BLaER1 treated with 17β-estradiol and CSF1 and Interleukin-3, amounts not matched to agents 10 nM and 100 nM (cell line): ENCODE results near the gene COL11A1.
"Not testable (repeated sequence)": the region's sequence is repeated elsewhere in the genome, so short reads cannot be mapped to it uniquely, and the experiment has no call there.

Experiments
- H3K27ac ChIP-seq, 11 experiments: shearing (Covaris generic); formaldehyde crosslinking; 2 replicates each; pipeline ENCODE4 v1.8.1; 2022
- H3K27me3 ChIP-seq, 11 experiments: shearing (Covaris generic); formaldehyde crosslinking; 2 replicates each; pipeline ENCODE4 v1.8.1; 2022
- H3K36me3 ChIP-seq, 11 experiments: shearing (Covaris generic); formaldehyde crosslinking; 2 replicates each; pipeline ENCODE4 v1.8.1; 2022
- H3K4me1 ChIP-seq, 10 experiments: shearing (Covaris generic); formaldehyde crosslinking; 2 replicates each; pipeline ENCODE4 v1.8.1; 2022
- H3K4me2 ChIP-seq, 11 experiments: shearing (Covaris generic); formaldehyde crosslinking; 2 replicates each; pipeline ENCODE4 v1.8.1; 2022
- H3K4me3 ChIP-seq, 10 experiments: shearing (Covaris generic); formaldehyde crosslinking; 2 replicates each; pipeline ENCODE4 v1.8.1; 2022
- H3K9ac ChIP-seq, 11 experiments: shearing (Covaris generic); formaldehyde crosslinking; 2 replicates each; pipeline ENCODE4 v1.8.1; 2022
- H3K9me3 ChIP-seq, 11 experiments: shearing (Covaris generic); formaldehyde crosslinking; replicated peaks in 1 of 11; 2 replicates each; pipeline ENCODE4 v1.8.1; 2022
- H4K20me1 ChIP-seq, 11 experiments: shearing (Covaris generic); formaldehyde crosslinking; 2 replicates each; pipeline ENCODE4 v1.8.1; 2022
- Cebpa-rat ChIP-seq, 11 experiments: shearing (Covaris generic); IDR thresholded peaks; 2 replicates each; pipeline ENCODE4 v1.8.1; 2022

Gene COL11A1

GRCh38 chr1:103101399-103101798 is 6.9 kb downstream of the COL11A1 start:
- Histone ChIP-seq H3K4me3 (no peak overlapping the region), H3K27ac (no peak overlapping the region), H3K27me3 (no peaks in the 10 kb centered on the region; a peak in 1 of 22 replicates), H4K20me1 (no peaks in the 10 kb centered on the region), H3K4me1 (no peaks in the 10 kb centered on the region), H3K36me3 (no peaks in the 10 kb centered on the region), H3K9me3 (no peaks in the 10 kb centered on the region), H3K4me2 (no peak overlapping the region), H3K9ac (no peak overlapping the region)
- TF ChIP-seq Cebpa-rat (IDR thresholded peaks at IDR 0.05): no peak

- H3K27me3 ChIP-seq: no peaks in the 10 kb centered on the region
- TF ChIP-seq Cebpa-rat (IDR thresholded peaks at IDR 0.05): no peak
- no peaks in the 10 kb centered on the region for H3K9me3 ChIP-seq
- H3K9ac ChIP-seq: no peak overlapping the region
- H3K4me1 ChIP-seq: no peaks in the 10 kb centered on the region
- no peaks in the 10 kb centered on the region for H3K36me3 ChIP-seq
- H3K4me2 ChIP-seq: no peak overlapping the region
- H4K20me1 ChIP-seq: no peaks in the 10 kb centered on the region
- H3K27ac ChIP-seq: no peak overlapping the region
- H3K4me3 ChIP-seq: no peak overlapping the region
Observed at GRCh38 chr1:103089221-103089620, 19.1 kb downstream of the COL11A1 start.

DNA sequence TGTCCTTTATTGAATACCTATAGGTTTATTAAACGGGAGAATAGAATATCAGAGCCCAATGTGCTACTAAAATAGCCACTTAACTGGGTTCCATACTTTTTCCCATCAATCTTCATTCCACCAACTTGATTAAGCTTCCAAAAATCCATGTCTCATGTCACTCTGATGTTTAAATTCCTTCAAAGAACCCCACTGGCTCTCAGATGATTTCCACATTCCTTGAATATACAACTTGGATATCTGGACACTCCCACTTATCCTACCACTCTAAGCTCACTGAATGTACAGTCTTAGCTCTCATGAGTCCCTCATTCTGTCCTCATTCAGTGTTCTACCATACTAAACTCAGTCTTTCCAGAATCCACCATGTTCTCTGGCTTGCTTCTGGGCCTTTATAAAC is 21.1 kb downstream of the COL11A1 start:
- H3K27me3 ChIP-seq: no peaks in the 10 kb centered on the region
- H4K20me1 ChIP-seq: no peaks in the 10 kb centered on the region
- H3K4me1 ChIP-seq: no peaks in the 10 kb centered on the region
- H3K4me3 ChIP-seq: no peak overlapping the region
- H3K9ac ChIP-seq: no peak overlapping the region
- no peaks in the 10 kb centered on the region for H3K9me3 ChIP-seq
- no peak overlapping the region for H3K27ac ChIP-seq
- H3K4me2 ChIP-seq: no peak overlapping the region
- TF ChIP-seq Cebpa-rat (IDR thresholded peaks at IDR 0.05): no peak
- no peaks in the 10 kb centered on the region for H3K36me3 ChIP-seq

DNA sequence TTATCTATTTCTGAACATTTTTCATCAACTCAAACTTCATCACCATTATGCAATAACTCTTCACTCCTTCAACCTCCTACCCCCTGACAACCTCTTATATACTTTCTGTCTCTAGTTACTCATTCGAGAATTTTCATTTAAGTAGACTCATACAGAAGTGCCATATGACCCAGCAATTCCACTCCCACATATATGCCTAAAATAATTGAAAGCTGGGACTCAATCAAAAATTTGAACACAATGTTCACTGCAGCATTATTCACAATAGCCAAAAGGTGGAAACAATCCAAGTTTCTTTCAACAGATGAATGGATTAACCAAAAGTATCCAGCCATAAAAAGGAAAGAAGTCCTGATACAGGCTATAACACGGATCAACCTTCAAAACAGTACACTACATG is 24.1 kb downstream of the COL11A1 start:
- no peaks in the 10 kb centered on the region for H3K4me1 ChIP-seq
- H3K4me2 ChIP-seq: no peak overlapping the region
- no peak overlapping the region for H3K4me3 ChIP-seq
- no peak overlapping the region for H3K27ac ChIP-seq
- H3K27me3 ChIP-seq: no peaks in the 10 kb centered on the region
- H4K20me1 ChIP-seq: no peaks in the 10 kb centered on the region
- no peak overlapping the region for H3K9ac ChIP-seq
- H3K9me3 ChIP-seq: no peaks in the 10 kb centered on the region
- no peak for TF ChIP-seq Cebpa-rat (IDR thresholded peaks at IDR 0.05)
- no peaks in the 10 kb centered on the region for H3K36me3 ChIP-seq

DNA sequence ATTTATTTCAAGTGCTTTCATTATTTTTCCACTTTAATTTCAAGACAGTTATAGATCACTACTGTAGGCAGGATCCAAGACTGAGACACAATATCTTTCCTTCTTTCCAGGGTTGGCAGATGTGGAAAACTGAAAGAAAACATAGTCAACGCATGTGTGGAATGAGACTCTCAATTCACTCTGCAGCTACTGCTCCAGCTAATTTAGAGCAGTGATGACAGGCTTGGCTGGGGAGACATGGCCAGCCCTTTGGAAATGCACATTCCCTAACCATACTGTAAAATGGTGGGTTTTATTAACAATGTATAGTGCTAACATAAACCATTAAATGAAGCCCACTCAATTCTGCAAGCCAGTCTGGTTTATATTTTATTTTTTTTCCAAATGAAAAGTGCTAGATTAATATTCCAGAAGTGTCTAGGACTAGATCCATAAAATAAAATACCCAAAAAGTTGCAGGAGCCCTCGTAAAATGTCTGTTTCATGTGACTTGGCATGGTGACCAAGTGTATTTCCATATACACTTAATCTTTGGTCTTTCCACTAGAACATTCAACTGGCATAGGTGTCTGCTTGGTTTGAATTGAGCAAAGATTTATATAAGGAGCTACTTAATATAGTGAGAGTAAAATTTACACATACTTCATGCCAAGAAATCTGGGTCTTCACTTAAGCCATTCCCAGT is 32.9 kb downstream of the COL11A1 start:
- TF ChIP-seq Cebpa-rat (IDR thresholded peaks at IDR 0.05): no peak

GRCh38 chr1:103074224-103074623 is 34.1 kb downstream of the COL11A1 start:
- Histone ChIP-seq H3K9me3 (no peaks in the 10 kb centered on the region), H3K9ac (no peak overlapping the region), H3K36me3 (no peaks in the 10 kb centered on the region), H3K4me1 (no peaks in the 10 kb centered on the region), H3K27me3 (no peaks in the 10 kb centered on the region), H4K20me1 (no peaks in the 10 kb centered on the region), H3K27ac (no peak overlapping the region), H3K4me2 (no peak overlapping the region), H3K4me3 (no peak overlapping the region)
- TF ChIP-seq Cebpa-rat (IDR thresholded peaks at IDR 0.05): no peak

More for the DNA sequence above, 32.9 kb downstream of the COL11A1 start:
- H4K20me1 ChIP-seq: no peaks in the 10 kb centered on the region
- no peaks in the 10 kb centered on the region for H3K27me3 ChIP-seq
- no peak overlapping the region for H3K4me3 ChIP-seq
- no peaks in the 10 kb centered on the region for H3K36me3 ChIP-seq
- no peaks in the 10 kb centered on the region for H3K9me3 ChIP-seq
- no peak overlapping the region for H3K4me2 ChIP-seq
- no peak overlapping the region for H3K27ac ChIP-seq
- H3K4me1 ChIP-seq: no peaks in the 10 kb centered on the region
- no peak overlapping the region for H3K9ac ChIP-seq

GRCh38 chr1:103069201-103069600 is 39.1 kb downstream of the COL11A1 start:
- TF ChIP-seq Cebpa-rat (IDR thresholded peaks at IDR 0.05): no peak
- Histone ChIP-seq H3K9ac (no peak overlapping the region), H4K20me1 (no peaks in the 10 kb centered on the region), H3K4me2 (no peak overlapping the region), H3K9me3 (no peaks in the 10 kb centered on the region), H3K27me3 (no peaks in the 10 kb centered on the region), H3K4me3 (no peak overlapping the region), H3K27ac (no peak overlapping the region), H3K4me1 (no peaks in the 10 kb centered on the region), H3K36me3 (no peaks in the 10 kb centered on the region)

GRCh38 chr1:103063921-103064320 is 44.4 kb downstream of the COL11A1 start:
- Histone ChIP-seq H3K36me3 (no peaks in the 10 kb centered on the region), H3K4me2 (no peak overlapping the region), H3K9ac (no peak overlapping the region), H3K27me3 (no peaks in the 10 kb centered on the region), H3K9me3 (no peaks in the 10 kb centered on the region), H3K4me1 (no peaks in the 10 kb centered on the region), H3K4me3 (no peak overlapping the region), H4K20me1 (no peaks in the 10 kb centered on the region), H3K27ac (no peak overlapping the region)
- TF ChIP-seq Cebpa-rat (IDR thresholded peaks at IDR 0.05): no peak

GRCh38 chr1:103058391-103058790 is 49.9 kb downstream of the COL11A1 start:
- H3K9me3 ChIP-seq: no peaks in the 10 kb centered on the region
- H3K4me1 ChIP-seq: no peaks in the 10 kb centered on the region
- no peak overlapping the region for H3K27ac ChIP-seq
- no peak overlapping the region for H3K4me3 ChIP-seq
- no peak overlapping the region for H3K9ac ChIP-seq
- no peaks in the 10 kb centered on the region for H4K20me1 ChIP-seq
- H3K27me3 ChIP-seq: no peaks in the 10 kb centered on the region
- no peak for TF ChIP-seq Cebpa-rat (IDR thresholded peaks at IDR 0.05)
- no peaks in the 10 kb centered on the region for H3K36me3 ChIP-seq
- H3K4me2 ChIP-seq: no peak overlapping the region

DNA sequence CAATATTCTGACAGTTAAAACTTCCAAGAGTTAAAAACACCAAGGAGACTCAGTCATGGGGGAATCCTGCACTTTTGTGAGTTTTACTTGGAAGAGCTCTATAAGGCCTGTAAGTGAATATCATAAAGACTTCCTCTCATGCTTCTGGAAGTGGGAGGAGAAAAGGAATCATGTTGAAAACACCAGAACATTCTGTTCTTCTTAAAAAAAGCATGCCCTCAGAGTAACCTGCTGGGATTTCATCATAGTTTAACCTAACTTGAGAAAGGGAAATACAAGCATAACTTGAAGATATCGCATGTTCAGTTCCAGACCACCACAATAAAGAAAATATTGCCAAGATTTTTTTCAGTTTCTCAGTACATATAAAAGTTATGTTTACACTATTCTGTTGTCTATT is 51.9 kb downstream of the COL11A1 start:
- H3K4me1 ChIP-seq: no peaks in the 10 kb centered on the region
- H3K9me3 ChIP-seq: no peaks in the 10 kb centered on the region
- no peak overlapping the region for H3K4me2 ChIP-seq
- H3K4me3 ChIP-seq: no peak overlapping the region
- H4K20me1 ChIP-seq: no peaks in the 10 kb centered on the region
- H3K9ac ChIP-seq: no peak overlapping the region
- H3K27me3 ChIP-seq: no peaks in the 10 kb centered on the region
- TF ChIP-seq Cebpa-rat (IDR thresholded peaks at IDR 0.05): no peak
- H3K36me3 ChIP-seq: no peaks in the 10 kb centered on the region
- no peak overlapping the region for H3K27ac ChIP-seq

DNA sequence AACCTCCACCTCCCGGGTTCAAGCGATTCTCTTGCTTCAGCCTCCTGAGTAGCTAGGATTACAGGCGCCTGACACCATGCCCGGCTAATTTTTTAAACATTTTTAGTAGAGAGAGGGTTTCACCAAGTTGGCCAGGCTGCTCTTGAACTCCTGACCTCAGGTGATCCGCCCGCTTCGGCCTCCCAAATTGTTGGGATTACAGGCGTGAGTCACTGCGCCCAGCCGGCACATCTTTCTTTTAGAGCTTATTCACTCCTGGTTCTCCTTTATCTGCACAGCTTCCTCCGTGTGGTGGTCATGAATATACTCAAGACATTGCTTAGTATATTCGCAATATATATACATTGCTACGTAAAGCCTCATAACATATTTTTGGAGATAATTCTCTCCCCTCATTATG is 80.2 kb downstream of the COL11A1 start:
- not testable (repeated sequence) for H3K9ac ChIP-seq, H3K4me1 ChIP-seq, H4K20me1 ChIP-seq, H3K27me3 ChIP-seq, H3K9me3 ChIP-seq, H3K4me2 ChIP-seq, H3K36me3 ChIP-seq, H3K27ac ChIP-seq, H3K4me3 ChIP-seq
